PC-3 (cell line): ENCODE data around the gene PODXL2. TPM values are rescaled to one million over a fixed set of nuclear protein-coding genes. Genes with fewer than 3 reads are reported as not detected.

ENCODE experiments used
- ATAC-seq: fragments of 200-7000 bp; cut with Tn5 transposase; 2 replicates; pipeline ENCODE4 v1.9.1; 2020; ENCODE audit warnings: mild to moderate bottlenecking, moderate library complexity
- BruUV-seq: library from RNA; stranded (reverse); fragments of 400-500 nt; replicated peaks from 2 replicates; lab custom pipeline; 2021; lab: Mats Ljungman, UMichigan
- CTCF ChIA-PET: fragments of 300-600 bp; sonication (Branson Sonifier 250); formaldehyde crosslinking; loops from one replicate; lab custom pipeline; 2022; ENCODE audit warnings: antibody characterized with exemption; lab: Charles Lee
- POLR2A ChIA-PET: fragments of 300-600 bp; sonication (Branson Sonifier 250); formaldehyde crosslinking; loops from one replicate; lab custom pipeline; 2022; ENCODE audit warnings: antibody characterized with exemption; ENCODE audit not compliant: unreplicated experiment; lab: Charles Lee
- DNase-seq: peaks from one replicate; pipeline ENCODE4 v3.0.0-alpha.2; 2015
- H2AFZ ChIP-seq: fragments of 300-600 bp; sonication (generic); 2 replicates; pipeline ENCODE4 v1.6.0; 2016; ENCODE audit warnings: antibody characterized with exemption, low read length
- H3F3A ChIP-seq: fragments of 300-600 bp; sonication (generic); one replicate; pipeline ENCODE4 v1.6.0; 2017; ENCODE audit warnings: antibody characterized with exemption, low read length, control low read depth, mild to moderate bottlenecking; ENCODE audit not compliant: unreplicated experiment
- H3K27ac ChIP-seq: fragments of 300-600 bp; sonication (generic); 2 replicates; pipeline ENCODE4 v1.5.1; 2016; ENCODE audit warnings: mild to moderate bottlenecking, low read length
- H3K27me3 ChIP-seq: fragments of 300-600 bp; sonication (generic); 2 replicates; pipeline ENCODE4 v1.6.1; 2016; ENCODE audit warnings: low read length, mixed read lengths
- H3K36me3 ChIP-seq: fragments of 300-600 bp; sonication (generic); 2 replicates; pipeline ENCODE4 v1.6.1; 2016; ENCODE audit warnings: low read depth, mixed run types, low read length, mixed read lengths
- H3K4me1 ChIP-seq: fragments of 300-600 bp; sonication (generic); 2 replicates; pipeline ENCODE4 v1.5.1; 2016; ENCODE audit warnings: low read length; ENCODE audit not compliant: insufficient read depth
- H3K4me2 ChIP-seq: fragments of 300-600 bp; sonication (generic); 2 replicates; pipeline ENCODE4 v1.6.0; 2016; ENCODE audit warnings: low read length
- H3K4me3 ChIP-seq: fragments of 300-600 bp; sonication (generic); 2 replicates; pipeline ENCODE4 v1.5.1; 2016; ENCODE audit warnings: mild to moderate bottlenecking, low read length, mixed read lengths
- H3K79me2 ChIP-seq: fragments of 300-600 bp; sonication (generic); 2 replicates; pipeline ENCODE4 v1.6.1; 2017; ENCODE audit warnings: low read length, mixed read lengths
- H3K9ac ChIP-seq: fragments of 300-600 bp; sonication (generic); 2 replicates; pipeline ENCODE4 v1.6.0; 2016; ENCODE audit warnings: mild to moderate bottlenecking, low read length
- H3K9me2 ChIP-seq: fragments of 300-600 bp; sonication (generic); replicated peaks from 2 replicates; pipeline ENCODE4 v1.6.1; 2016; ENCODE audit warnings: mixed run types, low read length, mixed read lengths
- H3K9me3 ChIP-seq: fragments of 300-600 bp; sonication (generic); 2 replicates; pipeline ENCODE4 v1.6.1; 2016; ENCODE audit warnings: low read length, mixed read lengths
- H4K20me1 ChIP-seq: fragments of 300-600 bp; sonication (generic); 2 replicates; pipeline ENCODE4 v1.6.1; 2016; ENCODE audit warnings: low read length, mixed read lengths
- CTCF ChIP-seq: fragments of 300-600 bp; sonication (generic); conservative IDR thresholded peaks from 2 replicates; pipeline ENCODE4 v1.5.1; 2017; ENCODE audit warnings: antibody characterized with exemption, low read depth, mild to moderate bottlenecking, low read length
- EZH2 ChIP-seq: fragments of 300-600 bp; sonication (generic); IDR thresholded peaks from one replicate; pipeline ENCODE4 v1.6.1; 2017; ENCODE audit warnings: antibody characterized with exemption, mild to moderate bottlenecking, low read length; ENCODE audit not compliant: unreplicated experiment
- EZH2phosphoT487 ChIP-seq: fragments of 300-600 bp; sonication (generic); IDR thresholded peaks from 2 replicates; pipeline ENCODE4 v1.6.1; 2018; ENCODE audit warnings: mild to moderate bottlenecking, antibody characterized with exemption, low read length, borderline replicate concordance
- intact Hi-C: fragments of 100-400 bp; cut with micrococcal nuclease; formaldehyde crosslinking; loops from 2 replicates; pipeline ENCODE4 v1.9.0; 2023
- total RNA-seq: library from RNA; depleted of rRNA; stranded (reverse); fragments of >200 nt; gene quantifications from 2 replicates; pipeline ENCODE4 v1.2.3, GENCODE V29; 2014

The PODXL2 gene
- total RNA-seq, 1 experiment from 2014 or later = 32.4 TPM

- TF ChIP-seq EZH2 = no peak
- TF ChIP-seq EZH2phosphoT487 = no peak
- TF ChIP-seq CTCF = no peak
- no peak overlapping the region for H3K4me2 ChIP-seq
- no peaks in the 10 kb centered on the region for H3K9me3 ChIP-seq
- H4K20me1 ChIP-seq = no peaks in the 10 kb centered on the region
- H3K9ac ChIP-seq = no peak overlapping the region
- H3K79me2 ChIP-seq = no peaks in the 10 kb centered on the region
- ATAC-seq (no peak), DNase-seq (no peak)
- ChIA-PET CTCF (no interaction called here), POLR2A (no interaction called here)
- intact Hi-C loops = no loop called here
- H3K27me3 ChIP-seq = no peaks in the 10 kb centered on the region
- H2AFZ ChIP-seq = no peak overlapping the region
- no TSS peak for BruUV-seq
- H3K4me3 ChIP-seq = no peak overlapping the region
- H3K36me3 ChIP-seq = no peaks in the 10 kb centered on the region
- no peak overlapping the region for H3K27ac ChIP-seq
- H3F3A ChIP-seq = no peaks in the 10 kb centered on the region
- no peaks in the 10 kb centered on the region for H3K4me1 ChIP-seq
- H3K9me2 ChIP-seq = no peaks in the 10 kb centered on the region
Observed at GRCh38 chr3:127647845-127648204, 18.8 kb downstream of the PODXL2 start.

- no peaks in the 10 kb centered on the region for H3K36me3 ChIP-seq
- intact Hi-C loops = loop anchor here (5.0 kb wide), 1 partner anchor 322 kb away; no protein-coding TSS in a partner anchor
- BruUV-seq = no TSS peak
- DNase-seq (no peak), ATAC-seq (no peak)
- ChIA-PET POLR2A (no interaction called here), CTCF (no interaction called here)
- no peak overlapping the region for H3K4me2 ChIP-seq
- TF ChIP-seq EZH2phosphoT487 (no peak), CTCF (no peak), EZH2 (no peak)
- H2AFZ ChIP-seq = no peak overlapping the region
- H4K20me1 ChIP-seq = no peaks in the 10 kb centered on the region
- no peak overlapping the region for H3K9ac ChIP-seq
- no peaks in the 10 kb centered on the region for H3K9me2 ChIP-seq
- peaks cover 17% of the 10 kb centered on the region for H3K4me1 ChIP-seq
- H3F3A ChIP-seq = no peaks in the 10 kb centered on the region
- H3K79me2 ChIP-seq = no peaks in the 10 kb centered on the region
- H3K4me3 ChIP-seq = no peak overlapping the region
- no peak overlapping the region for H3K27ac ChIP-seq
- no peaks in the 10 kb centered on the region for H3K9me3 ChIP-seq
- H3K27me3 ChIP-seq = no peaks in the 10 kb centered on the region
Observed at GRCh38 chr3:127650236-127650635, 21.3 kb downstream of the PODXL2 start.

- no peaks in the 10 kb centered on the region for H3F3A ChIP-seq
- H3K4me3 ChIP-seq = no peak overlapping the region
- CTCF ChIA-PET = no interaction called here
- no TSS peak for BruUV-seq
- H2AFZ ChIP-seq = no peak overlapping the region
- no peaks in the 10 kb centered on the region for H3K27me3 ChIP-seq
- intact Hi-C loops = loop anchor here (5.0 kb wide), 1 partner anchor 321 kb away; no protein-coding TSS in a partner anchor
- no peak overlapping the region for H3K27ac ChIP-seq
- no peaks in the 10 kb centered on the region for H3K9me3 ChIP-seq
- H3K79me2 ChIP-seq = no peaks in the 10 kb centered on the region
- POLR2A ChIA-PET = interaction anchor here (0.6 kb wide), 1 partner anchor 42 kb away, joined by 3 read pairs; no protein-coding TSS in a partner anchor
- H3K9me2 ChIP-seq = no peaks in the 10 kb centered on the region
- no peak overlapping the region for H3K9ac ChIP-seq
- ATAC-seq = no peak
- DNase-seq = no peak
- no peaks in the 10 kb centered on the region for H4K20me1 ChIP-seq
- TF ChIP-seq EZH2phosphoT487 (no peak), CTCF (no peak), EZH2 (no peak)
- no peak overlapping the region for H3K4me2 ChIP-seq
- H3K4me1 ChIP-seq = peaks cover 25% of the 10 kb centered on the region
- no peaks in the 10 kb centered on the region for H3K36me3 ChIP-seq
Observed at GRCh38 chr3:127651516-127652172, 22.7 kb downstream of the PODXL2 start.
